Osteoblast (primary cell): Measurements from ENCODE around the gene EXPH5. TPM values are rescaled to one million over a fixed set of nuclear protein-coding genes. Genes with fewer than 3 reads are reported as not detected.

Source experiments
- DNase-seq: peaks from one replicate; pipeline ENCODE4 v3.0.0; 2011; ENCODE audit warnings: low spot score, mixed read lengths; ENCODE audit not compliant: insufficient read length; ENCODE audit errors: missing footprints
- H2AFZ ChIP-seq: 2 replicates; pipeline ENCODE4 v1.6.0; 2011; ENCODE audit warnings: mild to moderate bottlenecking, low read length
- H3K27ac ChIP-seq: 2 replicates; pipeline ENCODE4 v1.5.1; 2011; ENCODE audit warnings: mild to moderate bottlenecking, low read depth, low read length, moderate library complexity
- H3K27me3 ChIP-seq: 2 replicates; pipeline ENCODE4 v1.6.0; 2012; ENCODE audit warnings: mild to moderate bottlenecking, control low read depth, inconsistent platforms, low read length, moderate library complexity; ENCODE audit not compliant: insufficient read depth
- H3K36me3 ChIP-seq: 2 replicates; pipeline ENCODE4 v1.5.1; 2011; ENCODE audit warnings: mild to moderate bottlenecking, low read length, control low read depth, moderate library complexity; ENCODE audit not compliant: insufficient read depth
- H3K4me1 ChIP-seq: 2 replicates; pipeline ENCODE4 v1.5.1; 2011; ENCODE audit warnings: mild to moderate bottlenecking, low read length, control low read depth, moderate library complexity; ENCODE audit not compliant: insufficient read depth
- H3K4me2 ChIP-seq: 2 replicates; pipeline ENCODE4 v1.6.0; 2011; ENCODE audit warnings: mild to moderate bottlenecking, low read length; ENCODE audit not compliant: insufficient read depth
- H3K4me3 ChIP-seq: fragments of 200-600 bp; sonication (generic); 3 replicates; pipeline ENCODE4 v1.5.1; 2012; ENCODE audit warnings: mild to moderate bottlenecking, low read length, inconsistent platforms; ENCODE audit not compliant: insufficient read depth
- H3K79me2 ChIP-seq: 2 replicates; pipeline ENCODE4 v1.6.0; 2012; ENCODE audit warnings: mild to moderate bottlenecking, low read length, control low read depth, inconsistent platforms; ENCODE audit not compliant: insufficient read depth
- H3K9me3 ChIP-seq: 2 replicates; pipeline ENCODE4 v1.5.1; 2011; ENCODE audit warnings: low read depth, low read length, control low read depth
- H4K20me1 ChIP-seq: 2 replicates; pipeline ENCODE4 v1.6.0; 2012; ENCODE audit warnings: mild to moderate bottlenecking, low read length, control low read depth; ENCODE audit not compliant: insufficient read depth
- total RNA-seq: library from RNA; depleted of rRNA; stranded (reverse); fragments of >200 nt; gene quantifications from 2 replicates; pipeline ENCODE4 v1.2.3, GENCODE V29; 2012
- TF ChIP-seq, protein P1 (sequence below): IDR thresholded peaks from 2 replicates; pipeline ENCODE4 v1.5.1; 2011; ENCODE audit warnings: mild to moderate bottlenecking, low read depth, low read length, moderate library complexity; ENCODE audit errors: extremely low read depth

The EXPH5 gene
- total RNA-seq, 1 donor = under 0.01 TPM

DNA sequence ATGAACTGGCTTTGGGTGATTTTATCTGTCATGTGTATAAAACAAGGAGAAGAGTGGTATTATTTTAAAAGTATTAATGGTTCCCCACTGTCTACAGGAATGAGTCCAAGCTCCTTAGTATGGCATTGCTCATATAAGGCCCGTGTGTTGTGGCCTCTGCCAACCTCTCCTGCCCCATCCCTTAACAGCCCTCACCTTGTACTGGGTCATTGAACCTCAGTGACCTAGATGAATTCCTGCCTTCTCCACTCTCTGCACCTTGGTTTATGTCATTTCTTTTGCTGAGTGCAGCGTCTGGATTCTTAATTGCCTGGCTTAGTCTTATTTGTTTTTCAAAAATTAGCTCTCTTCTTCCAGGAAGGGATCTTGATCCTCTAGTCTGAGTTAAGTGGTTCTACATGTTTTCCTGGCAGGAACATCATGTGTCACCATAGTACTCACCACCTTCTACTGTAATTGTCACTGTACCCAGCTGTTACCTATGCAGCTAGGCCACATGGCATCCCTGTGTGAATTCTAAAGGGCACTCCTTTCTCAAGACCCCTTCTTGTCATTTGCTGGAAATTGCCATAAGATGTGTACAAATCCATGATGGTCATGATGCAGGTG is 59.2 kb downstream of the EXPH5 start:
- peaks cover 29% of the 10 kb centered on the region for H3K27me3 ChIP-seq
- no peaks in the 10 kb centered on the region for H3K9me3 ChIP-seq
- no peak overlapping the region for H3K27ac ChIP-seq
- TF ChIP-seq, protein P1, sequence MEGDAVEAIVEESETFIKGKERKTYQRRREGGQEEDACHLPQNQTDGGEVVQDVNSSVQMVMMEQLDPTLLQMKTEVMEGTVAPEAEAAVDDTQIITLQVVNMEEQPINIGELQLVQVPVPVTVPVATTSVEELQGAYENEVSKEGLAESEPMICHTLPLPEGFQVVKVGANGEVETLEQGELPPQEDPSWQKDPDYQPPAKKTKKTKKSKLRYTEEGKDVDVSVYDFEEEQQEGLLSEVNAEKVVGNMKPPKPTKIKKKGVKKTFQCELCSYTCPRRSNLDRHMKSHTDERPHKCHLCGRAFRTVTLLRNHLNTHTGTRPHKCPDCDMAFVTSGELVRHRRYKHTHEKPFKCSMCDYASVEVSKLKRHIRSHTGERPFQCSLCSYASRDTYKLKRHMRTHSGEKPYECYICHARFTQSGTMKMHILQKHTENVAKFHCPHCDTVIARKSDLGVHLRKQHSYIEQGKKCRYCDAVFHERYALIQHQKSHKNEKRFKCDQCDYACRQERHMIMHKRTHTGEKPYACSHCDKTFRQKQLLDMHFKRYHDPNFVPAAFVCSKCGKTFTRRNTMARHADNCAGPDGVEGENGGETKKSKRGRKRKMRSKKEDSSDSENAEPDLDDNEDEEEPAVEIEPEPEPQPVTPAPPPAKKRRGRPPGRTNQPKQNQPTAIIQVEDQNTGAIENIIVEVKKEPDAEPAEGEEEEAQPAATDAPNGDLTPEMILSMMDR = no peak
- no peak overlapping the region for H3K4me3 ChIP-seq
- no peak overlapping the region for H3K4me2 ChIP-seq
- H4K20me1 ChIP-seq = no peaks in the 10 kb centered on the region
- no peaks in the 10 kb centered on the region for H3K79me2 ChIP-seq
- no peaks in the 10 kb centered on the region for H3K36me3 ChIP-seq
- H2AFZ ChIP-seq = no peak overlapping the region
- H3K4me1 ChIP-seq = no peaks in the 10 kb centered on the region
- no peak for DNase-seq

GRCh38 chr11:108530426-108530825 is 63.1 kb downstream of the EXPH5 start:
- DNase-seq = no peak
- Histone ChIP-seq H3K79me2 (no peaks in the 10 kb centered on the region), H3K4me1 (no peaks in the 10 kb centered on the region), H3K9me3 (no peaks in the 10 kb centered on the region), H3K27ac (no peak overlapping the region), H4K20me1 (no peaks in the 10 kb centered on the region), H3K36me3 (no peaks in the 10 kb centered on the region), H3K27me3 (peaks cover 10% of the 10 kb centered on the region), H2AFZ (no peak overlapping the region), H3K4me2 (no peak overlapping the region), H3K4me3 (no peak overlapping the region)
- TF ChIP-seq, protein P1 = no peak

DNA sequence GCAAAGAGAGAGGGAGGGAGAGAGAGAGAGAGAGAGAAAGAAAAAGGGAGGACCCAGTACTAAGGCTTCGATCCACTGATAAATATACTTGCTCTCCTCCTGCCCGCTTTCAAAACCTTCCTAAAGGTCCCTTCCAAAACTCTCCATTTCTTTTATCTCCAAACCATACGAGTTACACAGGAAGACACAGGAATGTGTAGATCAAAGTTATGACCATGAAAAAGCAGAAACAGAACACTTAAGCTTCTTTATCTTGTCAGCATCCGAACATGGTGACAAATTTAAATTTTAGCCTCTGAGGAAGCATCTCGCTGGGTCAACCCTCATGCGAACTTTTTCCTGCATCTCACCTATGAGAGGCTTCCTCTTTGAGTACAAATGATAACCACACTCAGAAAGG is 66.2 kb downstream of the EXPH5 start:
- H3K4me3 ChIP-seq = no peak overlapping the region
- H3K4me1 ChIP-seq = no peaks in the 10 kb centered on the region
- peaks cover 10% of the 10 kb centered on the region for H3K27me3 ChIP-seq
- H2AFZ ChIP-seq = no peak overlapping the region
- no peak overlapping the region for H3K27ac ChIP-seq
- no peaks in the 10 kb centered on the region for H3K9me3 ChIP-seq
- H4K20me1 ChIP-seq = no peaks in the 10 kb centered on the region
- no peaks in the 10 kb centered on the region for H3K79me2 ChIP-seq
- TF ChIP-seq, protein P1 = no peak
- H3K36me3 ChIP-seq = no peaks in the 10 kb centered on the region
- no peak for DNase-seq
- H3K4me2 ChIP-seq = no peak overlapping the region

DNA sequence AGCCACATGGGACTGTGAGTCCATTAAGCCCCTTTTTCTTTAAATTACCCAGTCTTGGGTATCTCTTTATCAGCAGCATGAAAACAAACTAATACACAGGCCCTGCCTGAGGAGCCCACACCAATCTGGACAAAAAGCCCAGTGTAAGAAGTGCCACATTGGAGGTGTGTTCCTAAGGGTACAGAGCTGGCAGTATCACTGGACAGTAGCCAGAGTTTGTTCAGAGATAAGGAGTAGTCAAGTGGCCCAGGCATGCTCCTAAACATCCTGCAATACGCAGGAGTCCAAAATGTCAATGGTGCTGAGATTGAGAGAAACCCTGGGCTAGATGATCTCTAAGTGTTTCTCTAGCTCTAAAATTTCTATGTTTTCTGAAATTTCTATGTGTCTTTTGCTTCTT is 68.4 kb downstream of the EXPH5 start:
- Histone ChIP-seq H4K20me1 (no peaks in the 10 kb centered on the region), H3K4me2 (no peak overlapping the region), H3K27ac (no peak overlapping the region), H3K9me3 (no peaks in the 10 kb centered on the region), H3K4me1 (no peaks in the 10 kb centered on the region), H3K4me3 (no peak overlapping the region), H3K79me2 (no peaks in the 10 kb centered on the region), H2AFZ (no peak overlapping the region), H3K27me3 (peaks cover 11% of the 10 kb centered on the region), H3K36me3 (no peaks in the 10 kb centered on the region)
- DNase-seq = no peak
- TF ChIP-seq, protein P1 = no peak
